Right lobe of liver (tissue), 4 donors: ENCODE measurements around the gene GPA33.

Experiments used
- CTCF ChIP-seq, 4 donors: fragments of 200-600 bp in 3 of 4; fragments of 450-650 bp in 1 of 4; IDR thresholded peaks; one replicate each; pipeline versions ENCODE4 v1.5.1 to v1.8.0; 2016 to 2022; ENCODE audit warnings: antibody characterized with exemption in 4 of 4, mild to moderate bottlenecking in 2 of 4
- POLR2A ChIP-seq: fragments of 450-650 bp; IDR thresholded peaks from one replicate; pipeline ENCODE4 v1.6.1; 2017; ENCODE audit warnings: antibody characterized with exemption, mild to moderate bottlenecking
- donor health status: DM: no; HTN: no; CAD: no.
- donor health status: DM: no; HTN: no; CAD: no.
- donor health status: DM: no; HTN: yes; CAD: no.

DNA sequence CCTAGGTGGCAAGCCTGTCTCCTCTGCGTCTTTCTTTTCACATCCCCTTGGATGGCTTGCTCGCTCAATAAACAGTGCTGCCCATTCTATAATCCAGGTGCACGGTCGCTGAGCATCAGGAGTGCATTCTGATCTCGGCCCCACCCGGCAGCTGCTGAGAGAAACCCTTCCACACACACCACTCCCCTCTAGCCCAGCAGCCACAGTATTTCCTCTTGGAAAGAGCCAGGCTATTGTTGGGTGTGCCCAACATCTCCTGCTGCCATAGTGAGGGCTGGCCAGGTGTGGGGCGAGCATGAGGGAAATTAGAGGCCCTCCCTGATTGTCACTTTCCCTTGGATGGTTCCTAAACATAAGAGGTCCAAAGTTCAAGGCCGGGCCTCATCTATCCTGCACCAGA, 24.7 kb downstream of the GPA33 start:
- TF ChIP-seq CTCF (IDR thresholded peaks at IDR 0.05), result no peak
- TF ChIP-seq POLR2A, result no peak
